ENCODE data around the gene GNG12.

GNG12 gene

DNA sequence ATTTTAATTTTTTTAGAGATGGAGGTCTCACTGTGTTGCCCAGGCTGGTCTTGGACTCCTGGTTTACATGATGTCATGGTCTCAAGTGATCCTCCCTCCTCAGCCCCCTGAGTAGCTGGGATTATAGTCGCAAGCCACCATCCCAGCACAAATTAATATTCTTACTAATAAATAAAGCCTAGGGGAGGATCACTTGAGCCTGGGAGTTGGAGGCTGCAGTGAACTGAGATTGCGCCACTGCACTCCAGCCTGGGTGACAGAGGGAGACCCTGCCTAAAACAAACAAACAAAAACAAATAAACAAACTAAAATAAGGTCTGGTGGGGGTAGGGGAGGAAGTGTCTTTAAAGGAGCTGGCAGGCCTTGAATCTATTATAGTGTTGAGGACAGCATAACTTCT, 157.0 kb downstream of the GNG12 start:
- TF ChIP-seq TCF4 (CRISPR knock-in tag; IDR thresholded peaks at IDR 0.05; ENCODE audit: borderline replicate concordance) (no peak), BACH2 (CRISPR knock-in tag; IDR thresholded peaks at IDR 0.05; ENCODE audit: borderline replicate concordance) (no peak), GLIS3 (CRISPR knock-in tag; IDR thresholded peaks at IDR 0.05) (no peak), PPARA (CRISPR knock-in tag; IDR thresholded peaks at IDR 0.05; ENCODE audit: borderline replicate concordance) (no peak), ZFP30 (CRISPR knock-in tag; IDR thresholded peaks at IDR 0.05) (no peak), RARB (CRISPR knock-in tag; IDR thresholded peaks at IDR 0.05) (no peak), ZC3H10 (CRISPR knock-in tag; IDR thresholded peaks at IDR 0.05) (no peak), OSR1 (CRISPR knock-in tag; IDR thresholded peaks at IDR 0.05) (no peak), ZNF70 (CRISPR knock-in tag; IDR thresholded peaks at IDR 0.05) (no peak), ZNF8 (CRISPR knock-in tag; IDR thresholded peaks at IDR 0.05) (no peak), TOX (CRISPR knock-in tag; IDR thresholded peaks at IDR 0.05; ENCODE audit: borderline replicate concordance) (no peak), ESRRG (CRISPR knock-in tag; IDR thresholded peaks at IDR 0.05) (no peak)
- TF ChIP-seq, protein P1, sequence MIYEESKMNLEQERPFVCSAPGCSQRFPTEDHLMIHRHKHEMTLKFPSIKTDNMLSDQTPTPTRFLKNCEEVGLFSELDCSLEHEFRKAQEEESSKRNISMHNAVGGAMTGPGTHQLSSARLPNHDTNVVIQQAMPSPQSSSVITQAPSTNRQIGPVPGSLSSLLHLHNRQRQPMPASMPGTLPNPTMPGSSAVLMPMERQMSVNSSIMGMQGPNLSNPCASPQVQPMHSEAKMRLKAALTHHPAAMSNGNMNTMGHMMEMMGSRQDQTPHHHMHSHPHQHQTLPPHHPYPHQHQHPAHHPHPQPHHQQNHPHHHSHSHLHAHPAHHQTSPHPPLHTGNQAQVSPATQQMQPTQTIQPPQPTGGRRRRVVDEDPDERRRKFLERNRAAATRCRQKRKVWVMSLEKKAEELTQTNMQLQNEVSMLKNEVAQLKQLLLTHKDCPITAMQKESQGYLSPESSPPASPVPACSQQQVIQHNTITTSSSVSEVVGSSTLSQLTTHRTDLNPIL (CRISPR knock-in tag; IDR thresholded peaks at IDR 0.05; ENCODE audit: low read depth), result no peak
- TF ChIP-seq, protein P2, sequence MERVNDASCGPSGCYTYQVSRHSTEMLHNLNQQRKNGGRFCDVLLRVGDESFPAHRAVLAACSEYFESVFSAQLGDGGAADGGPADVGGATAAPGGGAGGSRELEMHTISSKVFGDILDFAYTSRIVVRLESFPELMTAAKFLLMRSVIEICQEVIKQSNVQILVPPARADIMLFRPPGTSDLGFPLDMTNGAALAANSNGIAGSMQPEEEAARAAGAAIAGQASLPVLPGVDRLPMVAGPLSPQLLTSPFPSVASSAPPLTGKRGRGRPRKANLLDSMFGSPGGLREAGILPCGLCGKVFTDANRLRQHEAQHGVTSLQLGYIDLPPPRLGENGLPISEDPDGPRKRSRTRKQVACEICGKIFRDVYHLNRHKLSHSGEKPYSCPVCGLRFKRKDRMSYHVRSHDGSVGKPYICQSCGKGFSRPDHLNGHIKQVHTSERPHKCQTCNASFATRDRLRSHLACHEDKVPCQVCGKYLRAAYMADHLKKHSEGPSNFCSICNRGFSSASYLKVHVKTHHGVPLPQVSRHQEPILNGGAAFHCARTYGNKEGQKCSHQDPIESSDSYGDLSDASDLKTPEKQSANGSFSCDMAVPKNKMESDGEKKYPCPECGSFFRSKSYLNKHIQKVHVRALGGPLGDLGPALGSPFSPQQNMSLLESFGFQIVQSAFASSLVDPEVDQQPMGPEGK (CRISPR knock-in tag; IDR thresholded peaks at IDR 0.05; ENCODE audit: borderline replicate concordance), result no peak
- TF ChIP-seq, protein P3, sequence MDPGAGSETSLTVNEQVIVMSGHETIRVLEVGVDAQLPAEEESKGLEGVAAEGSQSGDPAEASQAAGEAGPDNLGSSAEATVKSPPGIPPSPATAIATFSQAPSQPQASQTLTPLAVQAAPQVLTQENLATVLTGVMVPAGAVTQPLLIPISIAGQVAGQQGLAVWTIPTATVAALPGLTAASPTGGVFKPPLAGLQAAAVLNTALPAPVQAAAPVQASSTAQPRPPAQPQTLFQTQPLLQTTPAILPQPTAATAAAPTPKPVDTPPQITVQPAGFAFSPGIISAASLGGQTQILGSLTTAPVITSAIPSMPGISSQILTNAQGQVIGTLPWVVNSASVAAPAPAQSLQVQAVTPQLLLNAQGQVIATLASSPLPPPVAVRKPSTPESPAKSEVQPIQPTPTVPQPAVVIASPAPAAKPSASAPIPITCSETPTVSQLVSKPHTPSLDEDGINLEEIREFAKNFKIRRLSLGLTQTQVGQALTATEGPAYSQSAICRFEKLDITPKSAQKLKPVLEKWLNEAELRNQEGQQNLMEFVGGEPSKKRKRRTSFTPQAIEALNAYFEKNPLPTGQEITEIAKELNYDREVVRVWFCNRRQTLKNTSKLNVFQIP (CRISPR knock-in tag; IDR thresholded peaks at IDR 0.05; ENCODE audit: borderline replicate concordance, low read depth), result no peak
- TF ChIP-seq, protein P4, sequence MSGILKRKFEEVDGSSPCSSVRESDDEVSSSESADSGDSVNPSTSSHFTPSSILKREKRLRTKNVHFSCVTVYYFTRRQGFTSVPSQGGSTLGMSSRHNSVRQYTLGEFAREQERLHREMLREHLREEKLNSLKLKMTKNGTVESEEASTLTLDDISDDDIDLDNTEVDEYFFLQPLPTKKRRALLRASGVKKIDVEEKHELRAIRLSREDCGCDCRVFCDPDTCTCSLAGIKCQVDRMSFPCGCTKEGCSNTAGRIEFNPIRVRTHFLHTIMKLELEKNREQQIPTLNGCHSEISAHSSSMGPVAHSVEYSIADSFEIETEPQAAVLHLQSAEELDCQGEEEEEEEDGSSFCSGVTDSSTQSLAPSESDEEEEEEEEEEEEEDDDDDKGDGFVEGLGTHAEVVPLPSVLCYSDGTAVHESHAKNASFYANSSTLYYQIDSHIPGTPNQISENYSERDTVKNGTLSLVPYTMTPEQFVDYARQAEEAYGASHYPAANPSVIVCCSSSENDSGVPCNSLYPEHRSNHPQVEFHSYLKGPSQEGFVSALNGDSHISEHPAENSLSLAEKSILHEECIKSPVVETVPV (CRISPR knock-in tag; IDR thresholded peaks at IDR 0.05), result no peak
- ATAC-seq, result no peak

DNA sequence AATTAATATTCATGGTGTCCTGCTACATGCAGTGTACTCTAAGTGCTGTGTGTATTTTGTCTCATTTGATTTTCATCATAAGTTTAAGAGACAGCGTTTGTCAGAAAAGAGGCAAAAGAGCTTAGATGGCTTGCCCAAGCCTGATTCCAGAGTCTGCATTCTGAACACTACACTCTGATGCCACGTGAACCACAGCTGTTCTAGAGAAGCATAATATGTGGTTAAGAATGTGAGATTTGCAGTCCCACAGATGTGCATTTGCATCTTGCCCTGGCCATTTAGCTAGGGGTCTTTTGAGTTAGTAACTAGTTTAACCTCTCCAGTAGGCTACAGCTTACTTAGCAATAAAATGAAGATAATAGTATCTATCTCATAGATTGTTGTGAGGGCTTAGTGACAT, 157.5 kb downstream of the GNG12 start:
- TF ChIP-seq TCF4 (CRISPR knock-in tag; IDR thresholded peaks at IDR 0.05; ENCODE audit: borderline replicate concordance) (no peak), ZNF565 (CRISPR knock-in tag; conservative IDR thresholded peaks at IDR 0.05; ENCODE audit: low read depth) (no peak), ESRRG (CRISPR knock-in tag; IDR thresholded peaks at IDR 0.05) (no peak), BACH2 (CRISPR knock-in tag; IDR thresholded peaks at IDR 0.05; ENCODE audit: borderline replicate concordance) (no peak), ZC3H10 (CRISPR knock-in tag; IDR thresholded peaks at IDR 0.05) (no peak)
- ATAC-seq, result no peak

DNA sequence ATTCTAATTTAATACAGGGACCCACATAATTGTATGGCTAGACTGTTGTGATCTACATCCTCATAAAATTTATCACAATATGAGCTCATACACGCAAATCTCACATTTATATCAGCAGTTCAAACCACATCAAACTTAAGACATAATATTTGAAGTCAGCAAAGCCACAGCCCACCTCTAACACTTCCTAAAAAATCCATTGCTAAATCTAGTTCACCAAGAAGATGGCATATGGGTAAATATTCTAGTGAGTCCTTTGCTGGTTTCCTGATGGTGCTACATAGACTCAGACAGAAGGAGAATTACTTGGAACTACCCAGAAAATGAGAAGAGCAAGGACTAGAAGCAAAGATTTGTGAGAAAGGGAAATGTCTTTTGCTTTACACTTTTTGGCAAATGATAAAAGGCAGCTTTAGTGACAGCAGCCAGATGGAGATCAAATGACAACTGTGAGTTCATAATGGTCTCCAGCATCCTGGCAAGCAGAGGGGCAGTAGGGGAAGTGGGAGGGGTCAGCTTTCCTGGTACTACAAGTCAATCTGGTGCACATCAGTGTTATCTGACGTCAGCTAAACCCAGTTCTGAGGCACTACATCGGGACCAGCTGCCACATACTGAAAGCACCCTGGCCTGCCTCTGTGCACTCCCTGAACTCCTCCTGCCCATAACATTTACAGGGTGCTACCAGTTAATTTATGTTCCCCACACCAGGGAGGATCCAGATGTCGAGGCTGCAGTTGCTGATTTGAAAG, 158.8 kb downstream of the GNG12 start:
- peak; percentile 68 for TF ChIP-seq TCF4 (CRISPR knock-in tag; IDR thresholded peaks at IDR 0.05; ENCODE audit: borderline replicate concordance)
- TF ChIP-seq, protein P2 (CRISPR knock-in tag; IDR thresholded peaks at IDR 0.05; ENCODE audit: borderline replicate concordance), result no peak
- TF ChIP-seq, protein P5, sequence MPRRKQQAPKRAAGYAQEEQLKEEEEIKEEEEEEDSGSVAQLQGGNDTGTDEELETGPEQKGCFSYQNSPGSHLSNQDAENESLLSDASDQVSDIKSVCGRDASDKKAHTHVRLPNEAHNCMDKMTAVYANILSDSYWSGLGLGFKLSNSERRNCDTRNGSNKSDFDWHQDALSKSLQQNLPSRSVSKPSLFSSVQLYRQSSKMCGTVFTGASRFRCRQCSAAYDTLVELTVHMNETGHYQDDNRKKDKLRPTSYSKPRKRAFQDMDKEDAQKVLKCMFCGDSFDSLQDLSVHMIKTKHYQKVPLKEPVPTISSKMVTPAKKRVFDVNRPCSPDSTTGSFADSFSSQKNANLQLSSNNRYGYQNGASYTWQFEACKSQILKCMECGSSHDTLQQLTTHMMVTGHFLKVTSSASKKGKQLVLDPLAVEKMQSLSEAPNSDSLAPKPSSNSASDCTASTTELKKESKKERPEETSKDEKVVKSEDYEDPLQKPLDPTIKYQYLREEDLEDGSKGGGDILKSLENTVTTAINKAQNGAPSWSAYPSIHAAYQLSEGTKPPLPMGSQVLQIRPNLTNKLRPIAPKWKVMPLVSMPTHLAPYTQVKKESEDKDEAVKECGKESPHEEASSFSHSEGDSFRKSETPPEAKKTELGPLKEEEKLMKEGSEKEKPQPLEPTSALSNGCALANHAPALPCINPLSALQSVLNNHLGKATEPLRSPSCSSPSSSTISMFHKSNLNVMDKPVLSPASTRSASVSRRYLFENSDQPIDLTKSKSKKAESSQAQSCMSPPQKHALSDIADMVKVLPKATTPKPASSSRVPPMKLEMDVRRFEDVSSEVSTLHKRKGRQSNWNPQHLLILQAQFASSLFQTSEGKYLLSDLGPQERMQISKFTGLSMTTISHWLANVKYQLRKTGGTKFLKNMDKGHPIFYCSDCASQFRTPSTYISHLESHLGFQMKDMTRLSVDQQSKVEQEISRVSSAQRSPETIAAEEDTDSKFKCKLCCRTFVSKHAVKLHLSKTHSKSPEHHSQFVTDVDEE (CRISPR knock-in tag; IDR thresholded peaks at IDR 0.05), result peak; percentile 85
- ATAC-seq, result peak; percentile 97
